SK-N-SH treated with all-trans-retinoic acid at 6 μM for 48 hours (cell line): Measurements from ENCODE around the gene PJA1.

Experiments
- ATAC-seq: fragments of 200-7000 bp; cut with Tn5 transposase; 3 replicates; pipeline ENCODE4 v1.9.1; 2020; ENCODE audit warnings: mild to moderate bottlenecking, moderate library complexity
- BACH2 ChIP-seq: fragments of 250-450 bp; sonication (Bioruptor Pico); IDR thresholded peaks from 2 replicates; pipeline ENCODE4 v1.9.0; 2021; ENCODE audit warnings: mild to moderate bottlenecking, borderline replicate concordance
- CSDC2 ChIP-seq: fragments of 250-450 bp; sonication (Bioruptor Pico); IDR thresholded peaks from 2 replicates; pipeline ENCODE4 v1.5.0; 2020; ENCODE audit warnings: mild to moderate bottlenecking, moderate library complexity
- CSRNP3 ChIP-seq: fragments of 250-450 bp; sonication (Bioruptor Pico); IDR thresholded peaks from 2 replicates; pipeline ENCODE4 v1.5.1; 2021; ENCODE audit warnings: mild to moderate bottlenecking, moderate library complexity
- ESRRG ChIP-seq: fragments of 250-450 bp; sonication (Bioruptor Pico); IDR thresholded peaks from 2 replicates; pipeline ENCODE4 v1.6.1; 2021; ENCODE audit warnings: mild to moderate bottlenecking
- GLIS3 ChIP-seq: fragments of 250-450 bp; sonication (Bioruptor Pico); IDR thresholded peaks from 2 replicates; pipeline ENCODE4 v1.5.0; 2020; ENCODE audit warnings: mild to moderate bottlenecking, moderate library complexity
- OSR1 ChIP-seq: fragments of 250-450 bp; sonication (Bioruptor Pico); IDR thresholded peaks from 2 replicates; pipeline ENCODE4 v1.8.0; 2022; ENCODE audit warnings: moderate library complexity, mild to moderate bottlenecking, inconsistent platforms
- POU6F1 ChIP-seq: fragments of 250-450 bp; sonication (Bioruptor Pico); IDR thresholded peaks from 2 replicates; pipeline ENCODE4 v1.8.0; 2021; ENCODE audit warnings: low read depth, mild to moderate bottlenecking, moderate library complexity, borderline replicate concordance
- PPARA ChIP-seq: fragments of 250-450 bp; sonication (Bioruptor Pico); IDR thresholded peaks from 2 replicates; pipeline ENCODE4 v1.5.0; 2020; ENCODE audit warnings: mild to moderate bottlenecking, borderline replicate concordance
- SNAI2 ChIP-seq: fragments of 250-450 bp; sonication (Bioruptor Pico); IDR thresholded peaks from 2 replicates; pipeline ENCODE4 v1.5.0; 2020; ENCODE audit warnings: mild to moderate bottlenecking, moderate library complexity
- TCF4 ChIP-seq: fragments of 250-450 bp; sonication (Bioruptor Pico); IDR thresholded peaks from 2 replicates; pipeline ENCODE4 v1.8.0; 2021; ENCODE audit warnings: mild to moderate bottlenecking, moderate library complexity, borderline replicate concordance
- TOX ChIP-seq: fragments of 250-450 bp; sonication (Bioruptor Pico); IDR thresholded peaks from 2 replicates; pipeline ENCODE4 v1.8.0; 2021; ENCODE audit warnings: mild to moderate bottlenecking, moderate library complexity, borderline replicate concordance
- ZC3H10 ChIP-seq: fragments of 250-450 bp; sonication (Bioruptor Pico); IDR thresholded peaks from 2 replicates; pipeline ENCODE4 v1.5.1; 2021; ENCODE audit warnings: mild to moderate bottlenecking, moderate library complexity
- ZFP3 ChIP-seq: fragments of 250-450 bp; sonication (Bioruptor Pico); IDR thresholded peaks from 2 replicates; pipeline ENCODE4 v1.5.0; 2020; ENCODE audit warnings: mild to moderate bottlenecking, moderate library complexity
- ZFP30 ChIP-seq: fragments of 450-650 bp; formaldehyde crosslinking; IDR thresholded peaks from 2 replicates; pipeline ENCODE4 v1.5.0; 2022; ENCODE audit warnings: mild to moderate bottlenecking, moderate library complexity
- ZNF565 ChIP-seq: fragments of 450-650 bp; formaldehyde crosslinking; conservative IDR thresholded peaks from 2 replicates; pipeline ENCODE4 v1.5.0; 2020; ENCODE audit warnings: low read depth, mild to moderate bottlenecking, moderate library complexity
- ZNF8 ChIP-seq: fragments of 450-650 bp; formaldehyde crosslinking; IDR thresholded peaks from 2 replicates; pipeline ENCODE4 v1.5.0; 2020; ENCODE audit warnings: mild to moderate bottlenecking, moderate library complexity
- TF ChIP-seq, protein P1 (sequence below): fragments of 250-450 bp; sonication (Bioruptor Pico); IDR thresholded peaks from 2 replicates; pipeline ENCODE4 v1.5.0; 2020; ENCODE audit warnings: mild to moderate bottlenecking, moderate library complexity
- TF ChIP-seq, protein P2 (sequence below): fragments of 250-450 bp; sonication (Bioruptor Pico); IDR thresholded peaks from 2 replicates; pipeline ENCODE4 v1.5.1; 2020; ENCODE audit warnings: low read depth, mild to moderate bottlenecking, moderate library complexity
- TF ChIP-seq, protein P3 (sequence below): fragments of 250-450 bp; sonication (Bioruptor Pico); IDR thresholded peaks from 2 replicates; pipeline ENCODE4 v1.8.0; 2020; ENCODE audit warnings: mild to moderate bottlenecking, moderate library complexity, borderline replicate concordance

The PJA1 gene

GRCh38 chrX:69195192-69195591 lies 29.9 kb upstream of the PJA1 start:
- TF ChIP-seq, protein P1, sequence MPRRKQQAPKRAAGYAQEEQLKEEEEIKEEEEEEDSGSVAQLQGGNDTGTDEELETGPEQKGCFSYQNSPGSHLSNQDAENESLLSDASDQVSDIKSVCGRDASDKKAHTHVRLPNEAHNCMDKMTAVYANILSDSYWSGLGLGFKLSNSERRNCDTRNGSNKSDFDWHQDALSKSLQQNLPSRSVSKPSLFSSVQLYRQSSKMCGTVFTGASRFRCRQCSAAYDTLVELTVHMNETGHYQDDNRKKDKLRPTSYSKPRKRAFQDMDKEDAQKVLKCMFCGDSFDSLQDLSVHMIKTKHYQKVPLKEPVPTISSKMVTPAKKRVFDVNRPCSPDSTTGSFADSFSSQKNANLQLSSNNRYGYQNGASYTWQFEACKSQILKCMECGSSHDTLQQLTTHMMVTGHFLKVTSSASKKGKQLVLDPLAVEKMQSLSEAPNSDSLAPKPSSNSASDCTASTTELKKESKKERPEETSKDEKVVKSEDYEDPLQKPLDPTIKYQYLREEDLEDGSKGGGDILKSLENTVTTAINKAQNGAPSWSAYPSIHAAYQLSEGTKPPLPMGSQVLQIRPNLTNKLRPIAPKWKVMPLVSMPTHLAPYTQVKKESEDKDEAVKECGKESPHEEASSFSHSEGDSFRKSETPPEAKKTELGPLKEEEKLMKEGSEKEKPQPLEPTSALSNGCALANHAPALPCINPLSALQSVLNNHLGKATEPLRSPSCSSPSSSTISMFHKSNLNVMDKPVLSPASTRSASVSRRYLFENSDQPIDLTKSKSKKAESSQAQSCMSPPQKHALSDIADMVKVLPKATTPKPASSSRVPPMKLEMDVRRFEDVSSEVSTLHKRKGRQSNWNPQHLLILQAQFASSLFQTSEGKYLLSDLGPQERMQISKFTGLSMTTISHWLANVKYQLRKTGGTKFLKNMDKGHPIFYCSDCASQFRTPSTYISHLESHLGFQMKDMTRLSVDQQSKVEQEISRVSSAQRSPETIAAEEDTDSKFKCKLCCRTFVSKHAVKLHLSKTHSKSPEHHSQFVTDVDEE (CRISPR knock-in tag): no peak
- TF ChIP-seq GLIS3 (CRISPR knock-in tag): no peak
- no peak for TF ChIP-seq SNAI2 (CRISPR knock-in tag)
- TF ChIP-seq OSR1 (CRISPR knock-in tag): no peak
- no peak for ATAC-seq

DNA sequence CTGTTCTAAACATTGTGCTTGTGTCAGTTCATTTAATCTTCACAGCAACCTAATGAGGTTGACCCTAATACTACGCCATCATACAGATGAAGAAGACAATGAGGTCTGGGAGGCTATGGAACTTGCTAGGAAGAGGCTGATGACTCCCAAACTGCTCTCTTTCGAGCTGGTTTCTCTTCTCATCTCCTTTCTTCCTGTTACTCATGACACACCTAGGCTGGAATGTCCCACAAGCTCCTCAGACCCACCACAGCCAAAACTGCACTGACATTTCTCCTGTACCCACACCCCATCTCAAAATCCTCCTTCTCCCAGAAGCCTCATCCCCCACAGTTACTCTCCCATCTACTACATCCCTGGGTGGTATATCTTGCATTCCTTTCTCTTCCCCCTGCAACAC lies 27.4 kb upstream of the PJA1 start:
- no peak for ATAC-seq
- TF ChIP-seq POU6F1 (CRISPR knock-in tag) (no peak), CSRNP3 (CRISPR knock-in tag) (no peak), ZFP3 (CRISPR knock-in tag) (no peak), ZNF8 (CRISPR knock-in tag) (no peak), ZNF565 (CRISPR knock-in tag) (no peak), PPARA (no peak), TCF4 (CRISPR knock-in tag) (no peak)

DNA sequence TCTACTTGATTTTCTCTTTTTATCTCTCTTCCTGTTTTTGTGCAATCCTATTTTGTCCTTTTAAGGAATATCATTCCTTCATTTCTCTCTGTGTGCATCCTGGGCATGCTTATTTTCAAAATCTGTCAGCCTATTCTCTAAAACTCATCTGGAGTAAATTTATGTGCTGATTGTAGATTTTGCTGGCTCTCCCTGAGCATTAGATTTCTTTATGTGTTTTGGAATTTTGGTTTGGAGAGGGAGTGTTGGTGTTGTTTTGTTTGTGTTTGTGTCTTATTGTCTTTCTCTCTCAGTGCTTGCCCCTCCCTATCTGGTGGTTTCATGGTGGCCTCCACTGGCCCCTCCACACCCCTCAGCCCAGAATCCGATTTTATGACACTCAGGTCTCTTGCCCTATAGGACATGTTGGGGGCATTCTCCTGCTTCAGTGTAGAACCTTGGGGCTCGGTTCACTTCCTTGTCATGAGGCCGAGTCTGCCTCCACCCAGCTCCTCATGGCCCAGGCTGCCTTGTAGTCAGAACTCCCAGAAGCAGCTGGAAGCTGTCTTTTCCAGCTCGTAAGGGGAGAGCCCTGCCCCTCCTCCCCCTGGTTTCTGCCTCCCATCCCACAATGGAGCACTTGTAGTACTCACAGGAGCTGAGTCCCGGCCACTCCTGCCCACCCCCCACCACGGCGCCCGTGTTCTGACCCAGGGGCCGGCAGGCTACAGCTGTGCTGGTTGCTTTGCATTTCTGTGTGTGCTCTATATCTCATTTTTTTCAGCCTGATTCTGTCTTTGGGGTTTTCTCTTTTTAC lies 24.5 kb upstream of the PJA1 start:
- ATAC-seq: no peak
- TF ChIP-seq TOX (CRISPR knock-in tag) (no peak), ZFP30 (no peak), ZFP3 (CRISPR knock-in tag) (no peak), PPARA (no peak), TCF4 (CRISPR knock-in tag) (no peak), ESRRG (no peak), ZNF565 (CRISPR knock-in tag) (no peak)

DNA sequence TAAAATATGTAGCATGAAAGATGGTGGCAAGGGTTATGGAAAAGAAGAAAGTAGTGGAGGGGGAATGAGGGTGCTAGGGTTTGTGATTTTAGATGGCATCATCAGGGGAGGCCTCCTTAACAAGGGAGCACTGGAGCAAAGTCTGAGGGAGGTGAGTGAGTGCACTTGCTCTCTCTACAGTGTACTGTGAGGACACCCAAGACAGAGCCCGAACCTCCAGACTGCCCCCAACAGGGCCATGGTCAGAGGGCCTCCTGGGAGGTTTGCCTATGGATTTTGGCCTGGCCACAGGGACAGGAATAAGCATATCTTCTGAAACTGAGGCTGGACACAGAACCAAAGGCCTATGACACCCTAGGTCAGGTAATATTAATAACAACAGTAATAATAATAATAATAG lies 21.4 kb upstream of the PJA1 start:
- ATAC-seq: no peak
- TF ChIP-seq ZFP3 (CRISPR knock-in tag) (no peak), BACH2 (CRISPR knock-in tag) (no peak), ZC3H10 (CRISPR knock-in tag) (no peak), OSR1 (CRISPR knock-in tag) (no peak), TOX (CRISPR knock-in tag) (no peak), CSDC2 (CRISPR knock-in tag) (no peak), CSRNP3 (CRISPR knock-in tag) (no peak), ZFP30 (no peak), POU6F1 (CRISPR knock-in tag) (no peak), SNAI2 (CRISPR knock-in tag) (no peak)
- TF ChIP-seq, protein P2, sequence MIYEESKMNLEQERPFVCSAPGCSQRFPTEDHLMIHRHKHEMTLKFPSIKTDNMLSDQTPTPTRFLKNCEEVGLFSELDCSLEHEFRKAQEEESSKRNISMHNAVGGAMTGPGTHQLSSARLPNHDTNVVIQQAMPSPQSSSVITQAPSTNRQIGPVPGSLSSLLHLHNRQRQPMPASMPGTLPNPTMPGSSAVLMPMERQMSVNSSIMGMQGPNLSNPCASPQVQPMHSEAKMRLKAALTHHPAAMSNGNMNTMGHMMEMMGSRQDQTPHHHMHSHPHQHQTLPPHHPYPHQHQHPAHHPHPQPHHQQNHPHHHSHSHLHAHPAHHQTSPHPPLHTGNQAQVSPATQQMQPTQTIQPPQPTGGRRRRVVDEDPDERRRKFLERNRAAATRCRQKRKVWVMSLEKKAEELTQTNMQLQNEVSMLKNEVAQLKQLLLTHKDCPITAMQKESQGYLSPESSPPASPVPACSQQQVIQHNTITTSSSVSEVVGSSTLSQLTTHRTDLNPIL: no peak
- TF ChIP-seq, protein P3, sequence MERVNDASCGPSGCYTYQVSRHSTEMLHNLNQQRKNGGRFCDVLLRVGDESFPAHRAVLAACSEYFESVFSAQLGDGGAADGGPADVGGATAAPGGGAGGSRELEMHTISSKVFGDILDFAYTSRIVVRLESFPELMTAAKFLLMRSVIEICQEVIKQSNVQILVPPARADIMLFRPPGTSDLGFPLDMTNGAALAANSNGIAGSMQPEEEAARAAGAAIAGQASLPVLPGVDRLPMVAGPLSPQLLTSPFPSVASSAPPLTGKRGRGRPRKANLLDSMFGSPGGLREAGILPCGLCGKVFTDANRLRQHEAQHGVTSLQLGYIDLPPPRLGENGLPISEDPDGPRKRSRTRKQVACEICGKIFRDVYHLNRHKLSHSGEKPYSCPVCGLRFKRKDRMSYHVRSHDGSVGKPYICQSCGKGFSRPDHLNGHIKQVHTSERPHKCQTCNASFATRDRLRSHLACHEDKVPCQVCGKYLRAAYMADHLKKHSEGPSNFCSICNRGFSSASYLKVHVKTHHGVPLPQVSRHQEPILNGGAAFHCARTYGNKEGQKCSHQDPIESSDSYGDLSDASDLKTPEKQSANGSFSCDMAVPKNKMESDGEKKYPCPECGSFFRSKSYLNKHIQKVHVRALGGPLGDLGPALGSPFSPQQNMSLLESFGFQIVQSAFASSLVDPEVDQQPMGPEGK (CRISPR knock-in tag): no peak
- TF ChIP-seq, protein P1 (CRISPR knock-in tag): no peak
